Measurements from ENCODE around the gene HS2ST1.

DNA sequence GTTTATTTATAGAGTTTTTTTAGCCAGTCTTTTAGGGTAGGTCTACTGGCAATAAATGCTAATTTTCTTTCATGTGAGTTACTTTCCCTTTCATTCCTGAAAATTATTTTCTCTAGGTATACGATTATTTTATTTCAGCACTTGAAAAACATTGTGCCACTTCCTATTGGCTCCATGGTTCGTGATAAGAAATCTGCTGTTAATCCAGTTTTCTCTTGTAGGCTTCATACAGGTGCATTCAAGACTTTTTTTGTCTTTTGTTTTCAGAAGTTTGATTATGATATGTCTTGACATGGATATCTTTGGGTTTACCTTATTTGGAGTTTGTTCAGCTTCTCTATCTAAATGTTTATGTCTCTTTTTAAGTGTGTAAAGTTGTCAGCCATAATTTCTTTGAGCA, 148.3 kb downstream of the HS2ST1 start:
- TF ChIP-seq GATA2 (IDR thresholded peaks at IDR 0.05; ENCODE audit: low read depth, low read length) (no peak), GATA3 (IDR thresholded peaks at IDR 0.05; ENCODE audit: low read depth, low read length) (no peak)
